ENCODE results near the gene KIAA1217. TPM values are rescaled to one million over a fixed set of nuclear protein-coding genes. Genes with fewer than 3 reads are reported as not detected.
A peak's percentile ranks its signal among the peaks of the same experiment; 100 is the strongest.

KIAA1217 gene
- total and polyA plus RNA-seq, 3 donors from 2014 or later, result 40.0 to 197 (median 134) TPM

DNA sequence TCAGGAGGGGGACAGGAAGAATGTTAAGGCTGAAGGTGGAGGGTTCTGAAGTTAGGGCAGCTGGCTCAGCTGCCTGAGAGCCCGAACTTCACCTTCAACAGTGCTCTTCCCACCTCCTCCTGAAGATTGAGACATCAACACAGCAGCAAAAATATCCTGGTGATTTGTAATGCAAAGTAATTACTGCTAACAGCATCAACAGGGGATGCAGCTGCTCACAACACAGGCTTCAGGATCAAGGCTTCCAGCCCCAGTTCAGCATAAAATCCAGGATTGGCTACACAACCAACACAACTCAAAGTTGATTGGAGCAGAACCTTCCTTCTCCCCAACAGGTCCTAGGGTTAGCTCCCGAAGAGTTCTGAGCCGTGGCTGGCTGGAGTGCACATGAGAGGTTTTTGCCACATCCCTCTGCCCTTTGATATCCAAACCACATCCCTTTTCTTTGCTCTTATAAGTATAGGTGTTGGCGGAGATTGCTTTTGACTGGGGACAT, 242.4 kb downstream of the KIAA1217 start:
- DNase-seq, result no peak
- Histone ChIP-seq H3K27ac (peak overlapping the region in 1 of 2 donors; percentile 29), H3K36me3 (ENCODE audit: low read depth, missing control alignments) (no peaks in the 10 kb centered on the region), H3K9me3 (no peaks in the 10 kb centered on the region), H3K27me3 (no peaks in the 10 kb centered on the region), H3K4me1 (peaks cover 33% of the 10 kb centered on the region), H3K4me3 (no peak overlapping the region)
- WGBS, 2 donors, result 58 to 61% methylated on average over 4 of the region's 4 CpGs
- TF ChIP-seq POLR2A (IDR thresholded peaks at IDR 0.05), result no peak
- intact Hi-C loops (cut with DNase I; ENCODE audit: low total_unique reads), result no loop called here

DNA sequence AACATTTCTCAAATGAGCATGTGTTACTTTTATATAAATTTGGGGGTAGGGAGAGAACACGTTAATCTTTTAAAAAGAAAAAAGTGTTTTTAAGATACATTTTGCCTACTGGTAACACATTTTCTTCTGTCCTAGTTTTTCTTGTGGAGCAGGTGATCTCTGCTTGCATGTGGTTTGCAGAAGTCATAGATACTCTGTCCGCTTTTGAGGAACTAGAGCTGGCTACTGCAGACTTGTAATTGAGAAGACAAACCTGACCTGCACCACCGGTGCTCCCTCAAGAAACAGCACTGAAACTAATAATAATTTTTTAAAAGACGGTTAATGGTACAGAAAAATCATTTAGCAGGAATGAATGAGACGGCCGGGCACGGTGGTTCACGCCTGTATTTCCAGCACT, 243.1 kb downstream of the KIAA1217 start:
- DNase-seq, result no peak
- Histone ChIP-seq H3K4me3 (no peak overlapping the region), H3K27me3 (no peaks in the 10 kb centered on the region), H3K9me3 (no peaks in the 10 kb centered on the region), H3K36me3 (ENCODE audit: low read depth, missing control alignments) (no peaks in the 10 kb centered on the region), H3K4me1 (peaks cover 33% of the 10 kb centered on the region), H3K27ac (no peak overlapping the region)
- intact Hi-C loops (cut with DNase I; ENCODE audit: low total_unique reads), result no loop called here
- 77 to 78% methylated on average over 8 of the region's 8 CpGs for WGBS, 2 donors
- TF ChIP-seq POLR2A (IDR thresholded peaks at IDR 0.05) (no peak), CTCF (IDR thresholded peaks at IDR 0.05) (no peak)

GRCh38 chr10:24453404-24453830, 244.5 kb downstream of the KIAA1217 start:
- TF ChIP-seq CTCF (IDR thresholded peaks at IDR 0.05), result no peak
- no peak for TF ChIP-seq POLR2A (IDR thresholded peaks at IDR 0.05)
- Histone ChIP-seq H3K4me1 (peaks cover 39% of the 10 kb centered on the region), H3K27ac (peak overlapping the region in 1 of 2 donors; percentile 20), H3K36me3 (ENCODE audit: low read depth, missing control alignments) (no peaks in the 10 kb centered on the region), H3K9me3 (no peaks in the 10 kb centered on the region), H3K27me3 (no peaks in the 10 kb centered on the region), H3K4me3 (no peak overlapping the region)
- DNase-seq, result no peak
- intact Hi-C loops (cut with DNase I; ENCODE audit: low total_unique reads), result no loop called here

GRCh38 chr10:24453973-24454372, 245.0 kb downstream of the KIAA1217 start:
- DNase-seq, result no peak
- H3K27me3 ChIP-seq, result no peaks in the 10 kb centered on the region
- peaks cover 35% of the 10 kb centered on the region for H3K4me1 ChIP-seq
- no peaks in the 10 kb centered on the region for H3K9me3 ChIP-seq
- TF ChIP-seq CTCF (IDR thresholded peaks at IDR 0.05) (no peak), POLR2A (IDR thresholded peaks at IDR 0.05) (no peak)
- intact Hi-C loops (cut with DNase I; ENCODE audit: low total_unique reads), result no loop called here
- WGBS, 2 donors, result 82 to 83% methylated on average over 4 of the region's 4 CpGs
- H3K4me3 ChIP-seq, result no peak overlapping the region
- H3K36me3 ChIP-seq (ENCODE audit: low read depth, missing control alignments), result no peaks in the 10 kb centered on the region
- no peak overlapping the region for H3K27ac ChIP-seq

GRCh38 chr10:24455447-24455846, 246.5 kb downstream of the KIAA1217 start:
- no peak for TF ChIP-seq CTCF (IDR thresholded peaks at IDR 0.05)
- TF ChIP-seq POLR2A (IDR thresholded peaks at IDR 0.05), result no peak
- intact Hi-C loops (cut with DNase I; ENCODE audit: low total_unique reads), result no loop called here
- no peak for DNase-seq
- H3K27ac ChIP-seq, result no peak overlapping the region
- no peaks in the 10 kb centered on the region for H3K27me3 ChIP-seq
- H3K4me3 ChIP-seq, result no peak overlapping the region
- no peaks in the 10 kb centered on the region for H3K36me3 ChIP-seq (ENCODE audit: low read depth, missing control alignments)
- WGBS, 2 donors, result 82 to 86% methylated on average over 4 of the region's 4 CpGs
- H3K9me3 ChIP-seq, result no peaks in the 10 kb centered on the region
- peaks cover 35% of the 10 kb centered on the region for H3K4me1 ChIP-seq
